MM.1S (cell line): ENCODE measurements around the gene SAMD9L.

Experiments
- DNase-seq: peaks from one replicate; pipeline ENCODE4 v3.0.0-alpha.2; 2015
- H2AFZ ChIP-seq: fragments of 300-600 bp; sonication (generic); 2 replicates; pipeline ENCODE4 v1.6.0; 2016; ENCODE audit warnings: antibody characterized with exemption, low read length
- H3F3A ChIP-seq: fragments of 300-600 bp; sonication (generic); 2 replicates; pipeline ENCODE4 v1.6.1; 2016; ENCODE audit warnings: mild to moderate bottlenecking, antibody characterized with exemption, low read length, moderate library complexity, mixed read lengths; ENCODE audit not compliant: insufficient read depth
- H3K27ac ChIP-seq: fragments of 300-600 bp; sonication (generic); 2 replicates; pipeline ENCODE4 v1.5.1; 2016; ENCODE audit warnings: mild to moderate bottlenecking, low read length
- H3K27me3 ChIP-seq: fragments of 300-600 bp; sonication (generic); replicated peaks from 2 replicates; pipeline ENCODE4 v1.6.0; 2016; ENCODE audit warnings: low read length; ENCODE audit not compliant: insufficient read depth
- H3K36me3 ChIP-seq: fragments of 300-600 bp; sonication (generic); replicated peaks from 2 replicates; pipeline ENCODE4 v1.6.1; 2016; ENCODE audit warnings: mild to moderate bottlenecking, low read length, mixed read lengths; ENCODE audit not compliant: insufficient read depth
- H3K4me1 ChIP-seq: fragments of 300-600 bp; sonication (generic); 2 replicates; pipeline ENCODE4 v1.6.1; 2016; ENCODE audit warnings: low read length, mixed read lengths
- H3K4me2 ChIP-seq: fragments of 300-600 bp; sonication (generic); 2 replicates; pipeline ENCODE4 v1.6.0; 2016; ENCODE audit warnings: low read depth, low read length
- H3K4me3 ChIP-seq: fragments of 300-600 bp; sonication (generic); 2 replicates; pipeline ENCODE4 v1.5.1; 2016; ENCODE audit warnings: low read length, mixed read lengths
- H3K79me2 ChIP-seq: fragments of 300-600 bp; sonication (generic); 2 replicates; pipeline ENCODE4 v1.6.1; 2016; ENCODE audit warnings: mixed run types, low read length, mixed read lengths
- H3K9ac ChIP-seq: fragments of 300-600 bp; sonication (generic); 2 replicates; pipeline ENCODE4 v1.6.1; 2016; ENCODE audit warnings: low read length, mixed read lengths
- H3K9me2 ChIP-seq: fragments of 300-600 bp; sonication (generic); replicated peaks from 2 replicates; pipeline ENCODE4 v1.6.1; 2016; ENCODE audit warnings: mild to moderate bottlenecking, low read length, mixed read lengths; ENCODE audit not compliant: insufficient read depth
- H3K9me3 ChIP-seq: fragments of 300-600 bp; sonication (generic); replicated peaks from 2 replicates; pipeline ENCODE4 v1.6.1; 2016; ENCODE audit warnings: mild to moderate bottlenecking, low read length, mixed read lengths; ENCODE audit not compliant: insufficient read depth
- H4K20me1 ChIP-seq: fragments of 300-600 bp; sonication (generic); 2 replicates; pipeline ENCODE4 v1.6.1; 2016; ENCODE audit warnings: mild to moderate bottlenecking, low read length, moderate library complexity, mixed read lengths; ENCODE audit not compliant: insufficient read depth
- EZH2 ChIP-seq: fragments of 300-600 bp; sonication (generic); optimal IDR thresholded peaks from 2 replicates; pipeline ENCODE3; 2017; ENCODE audit warnings: low read depth, mild to moderate bottlenecking, antibody characterized with exemption, low read length, mixed read lengths
- EZH2phosphoT487 ChIP-seq: fragments of 300-600 bp; sonication (generic); IDR thresholded peaks from 2 replicates; pipeline ENCODE4 v1.6.1; 2018; ENCODE audit warnings: antibody characterized with exemption, low read length
- TF ChIP-seq, protein P1 (sequence below): fragments of 300-600 bp; sonication (generic); IDR thresholded peaks from 2 replicates; pipeline ENCODE4 v1.5.1; 2016; ENCODE audit warnings: antibody characterized with exemption, low read length, mixed read lengths

Gene SAMD9L

DNA sequence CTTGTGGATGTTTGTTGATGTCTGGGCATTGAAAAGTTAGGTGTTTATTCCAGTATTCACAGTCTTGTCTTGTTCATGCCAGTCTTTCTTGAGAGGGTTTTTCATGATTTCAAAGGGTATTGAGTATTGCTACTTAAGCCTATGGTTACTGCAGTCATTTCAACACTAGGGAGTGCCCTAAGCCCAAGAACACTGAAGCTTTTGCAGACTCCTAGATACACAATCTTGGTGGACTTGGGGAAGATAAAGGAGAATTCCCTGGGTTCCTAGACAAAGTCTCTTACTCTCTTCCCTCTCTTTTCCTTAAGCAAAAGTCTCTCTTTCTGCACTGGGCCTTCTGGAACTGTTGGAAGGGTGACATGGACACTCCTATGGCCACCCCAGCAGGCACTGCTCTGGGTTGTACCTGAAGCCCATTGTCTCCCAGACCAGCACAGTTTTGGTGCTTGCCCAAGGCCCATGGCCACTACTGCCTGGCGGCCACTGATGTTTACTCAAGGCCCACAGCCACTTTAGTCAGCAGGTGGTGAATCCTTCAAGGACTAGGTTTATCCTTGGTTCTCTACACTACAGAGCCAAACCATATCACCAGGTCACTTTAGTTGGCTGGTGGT, 55.3 kb downstream of the SAMD9L start:
- no peak for TF ChIP-seq EZH2phosphoT487
- no peak for TF ChIP-seq EZH2
- TF ChIP-seq, protein P1, sequence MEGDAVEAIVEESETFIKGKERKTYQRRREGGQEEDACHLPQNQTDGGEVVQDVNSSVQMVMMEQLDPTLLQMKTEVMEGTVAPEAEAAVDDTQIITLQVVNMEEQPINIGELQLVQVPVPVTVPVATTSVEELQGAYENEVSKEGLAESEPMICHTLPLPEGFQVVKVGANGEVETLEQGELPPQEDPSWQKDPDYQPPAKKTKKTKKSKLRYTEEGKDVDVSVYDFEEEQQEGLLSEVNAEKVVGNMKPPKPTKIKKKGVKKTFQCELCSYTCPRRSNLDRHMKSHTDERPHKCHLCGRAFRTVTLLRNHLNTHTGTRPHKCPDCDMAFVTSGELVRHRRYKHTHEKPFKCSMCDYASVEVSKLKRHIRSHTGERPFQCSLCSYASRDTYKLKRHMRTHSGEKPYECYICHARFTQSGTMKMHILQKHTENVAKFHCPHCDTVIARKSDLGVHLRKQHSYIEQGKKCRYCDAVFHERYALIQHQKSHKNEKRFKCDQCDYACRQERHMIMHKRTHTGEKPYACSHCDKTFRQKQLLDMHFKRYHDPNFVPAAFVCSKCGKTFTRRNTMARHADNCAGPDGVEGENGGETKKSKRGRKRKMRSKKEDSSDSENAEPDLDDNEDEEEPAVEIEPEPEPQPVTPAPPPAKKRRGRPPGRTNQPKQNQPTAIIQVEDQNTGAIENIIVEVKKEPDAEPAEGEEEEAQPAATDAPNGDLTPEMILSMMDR, result peak; percentile 81
- H3K4me1 ChIP-seq, result no peaks in the 10 kb centered on the region
- no peaks in the 10 kb centered on the region for H3K27me3 ChIP-seq
- no peaks in the 10 kb centered on the region for H3K9me2 ChIP-seq
- no peak overlapping the region for H3K9ac ChIP-seq
- H4K20me1 ChIP-seq, result no peaks in the 10 kb centered on the region
- peak overlapping the region; percentile 25; the same call in 1 of the 2 replicates for H2AFZ ChIP-seq
- no peaks in the 10 kb centered on the region for H3F3A ChIP-seq
- H3K9me3 ChIP-seq, result no peaks in the 10 kb centered on the region
- H3K27ac ChIP-seq, result no peak overlapping the region
- no peak overlapping the region for H3K4me2 ChIP-seq
- no peak overlapping the region for H3K4me3 ChIP-seq
- H3K79me2 ChIP-seq, result no peaks in the 10 kb centered on the region
- peak; percentile 63 for DNase-seq
- H3K36me3 ChIP-seq, result no peaks in the 10 kb centered on the region
